ENCODE results near the gene NR1D2. TPM values are rescaled to one million over a fixed set of nuclear protein-coding genes. Genes with fewer than 3 reads are reported as not detected.

Gene NR1D2
- total RNA-seq, 1 donor from 2014 or later = 25.0 TPM

- Mint-ChIP-seq H3K4me3 (peak overlapping the region; percentile 32), H3K4me1 (peaks cover 59% of the 10 kb centered on the region), H3K9me3 (no peaks in the 10 kb centered on the region), H3K27ac (no peak overlapping the region), H3K36me3 (ENCODE audit: low read depth) (peaks cover 32% of the 10 kb centered on the region), H3K27me3 (no peaks in the 10 kb centered on the region)
- no peak for ATAC-seq (ENCODE audit: low read depth)
- TF ChIP-seq CTCF (IDR thresholded peaks at IDR 0.05) = no peak
- POLR2A ChIA-PET = interaction anchor here (0.7 to 2.2 kb wide), 4 partner anchors 9 to 48 kb away, joined by 4 to 12 read pairs (median 6); partner anchors contain the start of genes NKIRAS1 and RPL15
- CTCF ChIA-PET = no interaction called here
- intact Hi-C loops (cut with micrococcal nuclease) = loop anchor here (2.0 kb wide), 1 partner anchor 65 kb away; no protein-coding TSS in a partner anchor
- DNase-seq = no peak
Measured at GRCh38 chr3:23953523-23953922, 8.4 kb downstream of the NR1D2 start.

- no peak for TF ChIP-seq CTCF (IDR thresholded peaks at IDR 0.05)
- DNase-seq (no peak), ATAC-seq (ENCODE audit: low read depth) (no peak)
- Mint-ChIP-seq H3K4me3 (no peak overlapping the region), H3K36me3 (ENCODE audit: low read depth) (peaks cover 33% of the 10 kb centered on the region), H3K4me1 (peaks cover 59% of the 10 kb centered on the region), H3K27me3 (no peaks in the 10 kb centered on the region), H3K27ac (no peak overlapping the region), H3K9me3 (no peaks in the 10 kb centered on the region)
- POLR2A ChIA-PET = interaction anchor here (1.5 to 2.2 kb wide), 2 partner anchors 10 to 37 kb away, joined by 8 to 12 read pairs; partner anchors contain the start of genes NKIRAS1 and RPL15
- intact Hi-C loops (cut with micrococcal nuclease) = no loop called here
- CTCF ChIA-PET = no interaction called here
Measured at GRCh38 chr3:23954144-23954543, 9.1 kb downstream of the NR1D2 start.

GRCh38 chr3:23956701-23957100 lies 11.6 kb downstream of the NR1D2 start:
- H3K4me3 Mint-ChIP-seq = no peak overlapping the region
- no peaks in the 10 kb centered on the region for H3K9me3 Mint-ChIP-seq
- no peak overlapping the region for H3K27ac Mint-ChIP-seq
- H3K4me1 Mint-ChIP-seq = peaks cover 35% of the 10 kb centered on the region
- ChIA-PET CTCF (no interaction called here), POLR2A (interaction anchor here (0.9 kb wide), 1 partner anchor 10 kb away, joined by 3 read pairs; no protein-coding TSS in a partner anchor)
- DNase-seq = no peak
- intact Hi-C loops (cut with micrococcal nuclease) = no loop called here
- TF ChIP-seq CTCF (IDR thresholded peaks at IDR 0.05) = no peak
- no peaks in the 10 kb centered on the region for H3K27me3 Mint-ChIP-seq
- ATAC-seq (ENCODE audit: low read depth) = no peak
- peaks cover 52% of the 10 kb centered on the region for H3K36me3 Mint-ChIP-seq (ENCODE audit: low read depth)

- TF ChIP-seq CTCF (IDR thresholded peaks at IDR 0.05) = no peak
Measured at GRCh38 chr3:23959135-23959900, 14.2 kb downstream of the NR1D2 start.

GRCh38 chr3:23960649-23961048 lies 15.6 kb downstream of the NR1D2 start:
- ATAC-seq (ENCODE audit: low read depth) (no peak), DNase-seq (no peak)
- CTCF ChIA-PET = no interaction called here
- Mint-ChIP-seq H3K36me3 (ENCODE audit: low read depth) (peaks cover 76% of the 10 kb centered on the region), H3K9me3 (no peaks in the 10 kb centered on the region), H3K4me3 (no peak overlapping the region), H3K27ac (no peak overlapping the region), H3K4me1 (peaks cover 2% of the 10 kb centered on the region), H3K27me3 (no peaks in the 10 kb centered on the region)
- intact Hi-C loops (cut with micrococcal nuclease) = no loop called here
- POLR2A ChIA-PET = no interaction called here
- no peak for TF ChIP-seq CTCF (IDR thresholded peaks at IDR 0.05)

More at GRCh38 chr3:23959135-23959900, 14.2 kb downstream of the NR1D2 start:
- CTCF ChIA-PET = no interaction called here
- Mint-ChIP-seq H3K4me1 (peaks cover 11% of the 10 kb centered on the region), H3K27ac (peak overlapping the region; percentile 4), H3K36me3 (ENCODE audit: low read depth) (peaks cover 78% of the 10 kb centered on the region), H3K4me3 (no peak overlapping the region), H3K9me3 (no peaks in the 10 kb centered on the region), H3K27me3 (no peaks in the 10 kb centered on the region)
- ATAC-seq (ENCODE audit: low read depth) (no peak), DNase-seq (no peak)
- intact Hi-C loops (cut with micrococcal nuclease) = no loop called here
- POLR2A ChIA-PET = no interaction called here
